Activated CD8-positive, alpha-beta memory T cell treated with anti-CD3 and anti-CD28 coated beads, Interleukin-2, amount 10 ng/mL, durations not matched to agents 7 days and 5 days (primary cell): Measurements from ENCODE around the gene TMEM94. TPM values are rescaled to one million over a fixed set of nuclear protein-coding genes. Genes with fewer than 3 reads are reported as not detected.

Source experiments
- ATAC-seq: fragments of 150-1000 bp; cut with Tn5 transposase; one replicate; pipeline ENCODE4 v1.10.0; 2021; ENCODE audit warnings: moderate library complexity
- CTCF ChIA-PET: fragments of 350-600 bp; sonication (Branson Sonifier 250); formaldehyde crosslinking; loops from one replicate; lab custom pipeline; 2021; ENCODE audit warnings: antibody characterized with exemption; lab: Charles Lee
- DNase-seq: peaks from one replicate; pipeline ENCODE4 v3.0.0-alpha.2; 2020
- H3K27ac Mint-ChIP-seq: one replicate; pipeline ENCODE4 v1.8.0; 2021; ENCODE audit warnings: mild to moderate bottlenecking, mixed read lengths
- H3K27me3 Mint-ChIP-seq: one replicate; pipeline ENCODE4 v1.8.0; 2021; ENCODE audit warnings: mixed read lengths
- H3K36me3 Mint-ChIP-seq: one replicate; pipeline ENCODE4 v1.8.0; 2021; ENCODE audit warnings: mild to moderate bottlenecking, mixed read lengths
- H3K4me1 Mint-ChIP-seq: one replicate; pipeline ENCODE4 v1.8.0; 2021; ENCODE audit warnings: mixed read lengths
- H3K4me3 Mint-ChIP-seq: one replicate; pipeline ENCODE4 v1.8.0; 2021; ENCODE audit warnings: mild to moderate bottlenecking, moderate library complexity, mixed read lengths
- H3K9me3 Mint-ChIP-seq: one replicate; pipeline ENCODE4 v1.8.0; 2022; ENCODE audit warnings: low read depth, mixed read lengths
- total RNA-seq, 2 experiments: library from RNA; stranded (reverse); gene quantifications; one replicate each; pipeline ENCODE4 v1.2.3, GENCODE V29; 2021

TMEM94 gene
- total RNA-seq, 2 experiments from 2014 or later = 83.7 to 106 TPM

DNA sequence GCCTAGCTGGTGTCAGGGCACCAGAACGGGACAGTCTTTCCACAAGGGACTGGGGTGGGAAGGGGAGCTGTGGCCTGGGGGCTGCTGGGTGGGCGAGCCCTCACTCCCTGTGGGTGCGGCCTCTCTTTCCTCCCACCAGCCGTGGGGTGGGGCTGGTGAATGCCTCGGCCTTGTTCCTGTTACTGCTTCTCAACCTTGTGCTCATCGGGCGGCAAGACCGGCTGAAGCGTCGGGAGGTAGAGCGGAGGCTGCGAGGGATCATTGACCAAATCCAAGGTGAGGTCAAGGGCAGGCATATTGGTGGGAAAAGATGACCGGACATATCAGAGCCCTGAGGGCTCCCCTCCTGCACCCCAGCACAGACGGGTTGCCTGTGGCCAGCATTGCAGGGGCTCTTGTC is 29.7 kb downstream of the TMEM94 start:
- Mint-ChIP-seq H3K9me3 (no peaks in the 10 kb centered on the region), H3K27ac (peak overlapping the region; percentile 95), H3K4me1 (peaks cover 23% of the 10 kb centered on the region), H3K4me3 (no peak overlapping the region), H3K27me3 (no peaks in the 10 kb centered on the region), H3K36me3 (peaks cover 3% of the 10 kb centered on the region)
- ATAC-seq (no peak), DNase-seq (no peak)
- CTCF ChIA-PET = interaction anchor here (2.2 kb wide), 2 partner anchors 30 to 51 kb away, joined by 6 to 7 read pairs; partner anchors contain the start of gene TMEM94

GRCh38 chr17:75486951-75487350 is 30.5 kb downstream of the TMEM94 start:
- CTCF ChIA-PET = interaction anchor here (1.1 to 2.2 kb wide), 7 partner anchors 25 to 146 kb away, joined by 3 to 10 read pairs (median 6); partner anchors contain the start of genes TMEM94 and TSEN54
- Mint-ChIP-seq H3K27ac (peak overlapping the region; percentile 95), H3K9me3 (no peaks in the 10 kb centered on the region), H3K4me1 (peaks cover 23% of the 10 kb centered on the region), H3K36me3 (peaks cover 3% of the 10 kb centered on the region), H3K4me3 (no peak overlapping the region), H3K27me3 (no peaks in the 10 kb centered on the region)
- DNase-seq = no peak
- no peak for ATAC-seq

GRCh38 chr17:75487351-75488070 is 31.1 kb downstream of the TMEM94 start:
- CTCF ChIA-PET = interaction anchor here (1.1 to 2.2 kb wide), 8 partner anchors 25 to 262 kb away, joined by 3 to 10 read pairs (median 6); partner anchors contain the start of genes TMEM94 and TSEN54
- ATAC-seq = peak; percentile 90
- peak; percentile 84 for DNase-seq
- Mint-ChIP-seq H3K27ac (peak overlapping the region; percentile 95), H3K4me1 (peaks cover 23% of the 10 kb centered on the region), H3K36me3 (peaks cover 3% of the 10 kb centered on the region), H3K4me3 (peak overlapping the region; percentile 50), H3K9me3 (no peaks in the 10 kb centered on the region), H3K27me3 (no peaks in the 10 kb centered on the region)

GRCh38 chr17:75488693-75489510 is 32.5 kb downstream of the TMEM94 start:
- CTCF ChIA-PET = interaction anchor here (0.7 kb wide), 1 partner anchor 66 kb away, joined by 4 read pairs; no protein-coding TSS in a partner anchor
- Mint-ChIP-seq H3K4me1 (peaks cover 23% of the 10 kb centered on the region), H3K27me3 (no peaks in the 10 kb centered on the region), H3K9me3 (no peaks in the 10 kb centered on the region), H3K4me3 (no peak overlapping the region), H3K36me3 (peaks cover 3% of the 10 kb centered on the region), H3K27ac (peak overlapping the region; percentile 95)
- ATAC-seq (no peak), DNase-seq (no peak)

DNA sequence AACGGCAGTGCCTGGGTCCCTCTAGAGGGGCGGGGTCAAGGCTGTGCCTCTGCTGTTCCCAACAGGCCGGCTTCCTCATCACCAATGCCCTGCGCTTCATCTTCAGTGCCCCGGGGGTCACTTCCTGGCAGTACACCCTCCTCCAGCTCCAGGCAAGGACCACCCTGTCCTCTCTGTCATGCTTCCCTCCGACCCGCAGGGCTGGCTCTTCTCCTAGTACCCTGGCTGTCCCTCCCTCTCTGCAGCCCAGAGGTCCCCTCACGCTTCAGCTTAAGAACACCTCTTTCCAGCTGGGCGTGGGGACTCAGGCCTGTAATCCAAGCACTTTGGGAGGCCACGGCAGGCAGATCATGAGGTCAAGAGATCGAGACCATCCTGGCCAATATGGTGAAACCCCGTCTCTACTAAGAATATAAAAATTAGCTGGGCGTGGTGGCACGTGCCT is 33.1 kb downstream of the TMEM94 start:
- H3K36me3 Mint-ChIP-seq = peaks cover 3% of the 10 kb centered on the region
- CTCF ChIA-PET = interaction anchor here (1.0 kb wide), 1 partner anchor 143 kb away, joined by 3 read pairs; the partner anchor contains the start of gene SMIM5
- no peaks in the 10 kb centered on the region for H3K27me3 Mint-ChIP-seq
- H3K27ac Mint-ChIP-seq = no peak overlapping the region
- DNase-seq (no peak), ATAC-seq (no peak)
- no peak overlapping the region for H3K4me3 Mint-ChIP-seq
- H3K4me1 Mint-ChIP-seq = peaks cover 23% of the 10 kb centered on the region
- no peaks in the 10 kb centered on the region for H3K9me3 Mint-ChIP-seq

- peaks cover 3% of the 10 kb centered on the region for H3K36me3 Mint-ChIP-seq
- H3K27ac Mint-ChIP-seq = no peak overlapping the region
- H3K27me3 Mint-ChIP-seq = no peaks in the 10 kb centered on the region
- H3K9me3 Mint-ChIP-seq = no peaks in the 10 kb centered on the region
- CTCF ChIA-PET = interaction anchor here (1.0 kb wide), 1 partner anchor 143 kb away, joined by 3 read pairs; the partner anchor contains the start of gene SMIM5
- peaks cover 23% of the 10 kb centered on the region for H3K4me1 Mint-ChIP-seq
- H3K4me3 Mint-ChIP-seq = no peak overlapping the region
- ATAC-seq (no peak), DNase-seq (no peak)
These were observed 33.8 kb downstream of the TMEM94 start for GRCh38 chr17:75490173-75490743.

GRCh38 chr17:75490953-75491649 is 34.7 kb downstream of the TMEM94 start:
- CTCF ChIA-PET = no interaction called here
- peaks cover 3% of the 10 kb centered on the region for H3K36me3 Mint-ChIP-seq
- ATAC-seq = no peak
- no peaks in the 10 kb centered on the region for H3K27me3 Mint-ChIP-seq
- no peaks in the 10 kb centered on the region for H3K9me3 Mint-ChIP-seq
- peaks cover 23% of the 10 kb centered on the region for H3K4me1 Mint-ChIP-seq
- H3K27ac Mint-ChIP-seq = peak overlapping the region; percentile 28
- no peak for DNase-seq
- no peak overlapping the region for H3K4me3 Mint-ChIP-seq

DNA sequence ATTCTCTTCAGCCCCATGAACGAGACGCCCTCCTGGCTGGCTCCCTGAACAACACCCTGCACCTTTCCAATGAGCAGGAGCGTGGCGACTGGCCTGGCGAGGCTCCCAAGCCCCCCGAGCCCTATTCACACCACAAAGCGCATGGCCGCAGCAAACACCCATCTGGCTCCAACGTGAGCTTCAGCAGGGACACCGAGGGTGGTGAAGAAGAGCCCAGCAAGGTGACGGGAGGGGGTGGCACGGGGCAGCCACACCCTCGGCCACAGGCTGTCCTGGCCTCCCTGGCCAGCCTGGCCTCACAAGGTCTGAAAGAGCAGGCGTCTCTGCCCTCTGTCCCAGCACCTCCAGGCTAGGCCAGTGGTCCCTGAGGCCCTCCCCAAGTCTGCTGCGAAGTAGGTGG is 35.2 kb downstream of the TMEM94 start:
- Mint-ChIP-seq H3K36me3 (peaks cover 3% of the 10 kb centered on the region), H3K4me1 (peaks cover 18% of the 10 kb centered on the region), H3K9me3 (no peaks in the 10 kb centered on the region), H3K4me3 (no peak overlapping the region), H3K27ac (no peak overlapping the region), H3K27me3 (no peaks in the 10 kb centered on the region)
- ATAC-seq (no peak), DNase-seq (no peak)
- CTCF ChIA-PET = interaction anchor here (1.7 kb wide), 1 partner anchor 63 kb away, joined by 3 read pairs; no protein-coding TSS in a partner anchor

- Mint-ChIP-seq H3K27ac (no peak overlapping the region), H3K4me1 (peaks cover 9% of the 10 kb centered on the region), H3K9me3 (no peaks in the 10 kb centered on the region), H3K36me3 (peaks cover 1% of the 10 kb centered on the region), H3K27me3 (no peaks in the 10 kb centered on the region), H3K4me3 (no peak overlapping the region)
- DNase-seq (no peak), ATAC-seq (no peak)
- CTCF ChIA-PET = interaction anchor here (1.7 kb wide), 1 partner anchor 64 kb away, joined by 3 read pairs; no protein-coding TSS in a partner anchor
These were observed 36.2 kb downstream of the TMEM94 start for GRCh38 chr17:75492555-75493168.

DNA sequence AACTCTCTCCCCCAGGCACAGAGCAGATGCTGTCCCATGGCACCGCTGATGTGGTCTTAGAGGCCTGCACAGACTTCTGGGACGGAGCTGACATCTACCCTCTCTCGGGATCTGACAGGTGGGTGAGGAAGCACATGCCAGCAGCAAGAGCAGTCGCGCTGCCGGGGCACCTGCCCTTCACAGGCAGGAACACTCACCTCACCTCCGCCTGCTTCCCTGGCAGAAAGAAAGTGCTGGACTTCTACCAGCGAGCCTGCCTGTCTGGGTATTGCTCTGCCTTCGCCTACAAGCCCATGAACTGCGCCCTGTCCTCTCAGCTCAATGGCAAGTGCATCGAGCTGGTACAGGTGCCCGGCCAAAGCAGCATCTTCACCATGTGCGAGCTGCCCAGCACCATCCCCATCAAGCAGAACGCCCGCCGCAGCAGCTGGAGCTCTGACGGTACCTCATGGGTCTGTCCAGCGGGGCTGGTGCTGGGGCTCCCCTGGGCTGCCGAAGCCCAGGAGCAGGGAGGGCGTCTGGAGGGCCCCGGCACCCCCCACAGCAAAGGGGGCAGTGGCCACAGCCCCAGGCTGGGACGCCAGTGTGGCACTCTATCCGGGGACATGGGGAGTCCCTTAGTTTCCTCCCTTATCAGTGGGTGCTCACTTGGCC is 37.2 kb downstream of the TMEM94 start:
- peaks cover 1% of the 10 kb centered on the region for H3K36me3 Mint-ChIP-seq
- H3K9me3 Mint-ChIP-seq = no peaks in the 10 kb centered on the region
- no peaks in the 10 kb centered on the region for H3K27me3 Mint-ChIP-seq
- CTCF ChIA-PET = no interaction called here
- DNase-seq (no peak), ATAC-seq (no peak)
- no peak overlapping the region for H3K4me3 Mint-ChIP-seq
- no peak overlapping the region for H3K27ac Mint-ChIP-seq
- peaks cover 4% of the 10 kb centered on the region for H3K4me1 Mint-ChIP-seq

GRCh38 chr17:75494326-75494877 is 38.0 kb downstream of the TMEM94 start:
- H3K4me3 Mint-ChIP-seq = no peak overlapping the region
- CTCF ChIA-PET = interaction anchor here (0.6 kb wide), 1 partner anchor 23 kb away, joined by 3 read pairs; no protein-coding TSS in a partner anchor
- H3K36me3 Mint-ChIP-seq = peaks cover 1% of the 10 kb centered on the region
- H3K9me3 Mint-ChIP-seq = no peaks in the 10 kb centered on the region
- no peaks in the 10 kb centered on the region for H3K27me3 Mint-ChIP-seq
- DNase-seq (no peak), ATAC-seq (no peak)
- no peak overlapping the region for H3K27ac Mint-ChIP-seq
- H3K4me1 Mint-ChIP-seq = peaks cover 3% of the 10 kb centered on the region
